ENCODE data around the gene ZIC4.

ZIC4 gene

DNA sequence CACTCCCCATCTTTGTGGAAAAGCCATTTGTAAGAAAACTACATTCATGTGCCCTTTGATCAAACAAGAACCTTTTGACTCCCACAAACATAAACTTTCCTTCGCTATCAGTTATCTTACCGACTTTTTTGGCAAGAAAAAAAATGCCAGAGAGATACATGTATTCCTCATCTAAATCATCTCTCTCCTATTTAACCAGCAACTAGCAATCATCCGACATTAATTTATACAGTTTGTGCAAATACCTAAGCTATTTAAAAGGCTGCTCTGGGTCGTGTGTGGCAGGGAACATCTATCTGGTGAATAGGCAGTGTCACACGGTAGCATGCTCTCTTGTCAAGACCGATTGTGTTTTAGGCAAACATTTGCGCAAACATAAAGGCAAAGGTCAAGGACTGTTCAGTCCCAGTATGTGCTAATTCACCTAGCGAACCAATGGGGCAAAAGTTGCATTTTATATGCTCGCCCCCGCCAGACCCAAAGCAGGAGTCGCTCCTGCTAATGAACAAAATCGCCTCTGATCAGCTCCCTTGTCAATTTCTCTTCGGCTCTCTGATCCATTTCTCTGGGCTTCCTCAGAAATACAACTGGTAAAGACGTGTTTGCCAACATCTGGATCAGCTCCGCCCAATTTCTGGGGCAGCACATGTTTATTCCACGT lies 37.7 kb downstream of the ZIC4 start:
- no peak for DNase-seq

- no peak for DNase-seq
Measured at GRCh38 chr3:147368151-147368550, 38.2 kb downstream of the ZIC4 start.

DNA sequence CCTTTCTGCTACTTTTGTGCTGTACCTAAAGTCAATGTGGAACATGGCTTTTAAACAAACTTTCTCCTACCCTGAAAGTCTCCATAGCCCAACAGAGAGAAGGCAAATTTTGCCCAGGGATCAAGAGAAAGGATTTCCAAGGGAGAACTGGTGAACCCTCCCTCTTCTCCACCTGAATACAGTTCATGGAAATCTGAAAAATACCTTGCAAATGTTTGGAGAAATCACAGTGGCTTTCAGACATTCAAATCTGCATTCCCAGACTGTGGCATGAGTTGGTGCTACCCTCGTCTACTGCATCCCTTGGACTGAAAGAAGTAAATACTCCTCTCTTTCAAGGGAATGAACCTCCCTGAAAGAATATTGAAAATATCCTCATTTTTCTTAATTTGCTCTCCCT lies 38.7 kb downstream of the ZIC4 start:
- DNase-seq = no peak

- DNase-seq = no peak
Measured at GRCh38 chr3:147365196-147366115, 40.9 kb downstream of the ZIC4 start.

DNA sequence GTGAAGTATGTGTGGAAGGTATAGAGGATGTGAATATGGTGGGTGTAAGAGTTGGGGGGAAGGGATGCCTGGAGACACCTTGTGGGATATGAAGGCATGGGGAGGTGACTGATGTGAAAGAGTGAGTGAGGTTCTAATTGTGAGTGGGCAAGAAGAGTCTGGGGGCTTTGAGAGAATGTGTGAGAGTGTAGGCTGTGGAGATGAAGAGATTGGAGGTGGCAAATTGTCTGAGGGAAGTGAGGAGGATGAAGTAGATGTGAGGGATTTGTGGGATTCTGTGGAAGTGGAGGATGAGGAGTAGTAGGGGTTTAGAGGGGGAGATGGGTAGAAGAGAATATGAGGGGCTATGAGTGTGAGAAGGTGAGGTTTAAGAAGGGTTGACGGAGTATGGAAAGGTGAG lies 41.6 kb downstream of the ZIC4 start:
- DNase-seq = no peak

GRCh38 chr3:147361454-147362420 lies 44.6 kb downstream of the ZIC4 start:
- no peak for DNase-seq

DNA sequence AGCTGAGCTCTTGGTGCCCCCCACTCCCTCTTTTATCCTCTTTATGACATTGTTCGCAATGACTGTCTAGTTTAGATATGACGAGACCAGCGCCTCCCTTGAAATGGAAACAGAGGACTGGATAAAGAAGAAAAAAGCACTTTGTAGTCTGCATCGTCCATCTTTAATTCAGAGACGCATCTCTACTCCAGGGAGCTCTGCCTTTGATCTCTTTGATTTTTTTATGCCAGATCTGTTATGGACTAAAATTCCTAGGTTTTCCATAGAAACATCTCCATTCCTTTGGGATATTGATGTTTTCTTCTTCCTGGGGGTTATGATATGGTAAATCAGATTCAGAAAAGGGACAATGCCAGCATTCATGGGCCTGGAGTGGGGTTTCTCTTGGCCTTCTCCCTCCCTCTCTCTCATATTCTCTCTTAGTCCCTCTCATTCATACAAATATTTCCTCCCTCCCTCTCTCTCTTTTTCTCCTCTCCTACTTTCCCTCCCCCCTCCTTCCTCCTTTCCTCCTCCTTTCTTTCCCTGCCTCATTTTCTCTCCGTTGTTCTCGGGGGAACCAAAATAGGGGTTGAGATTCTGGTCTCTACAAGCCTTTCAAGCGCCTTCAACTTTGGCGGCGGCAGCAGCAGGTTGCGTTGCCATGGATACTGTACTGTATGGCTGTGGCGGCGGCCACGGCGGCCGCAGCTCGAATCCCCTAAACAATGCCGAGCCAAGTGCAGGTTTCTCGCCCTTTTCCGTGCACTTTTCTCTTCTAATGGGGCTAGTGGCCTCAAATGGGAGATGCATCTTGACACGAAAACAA lies 45.5 kb downstream of the ZIC4 start:
- DNase-seq = no peak

DNA sequence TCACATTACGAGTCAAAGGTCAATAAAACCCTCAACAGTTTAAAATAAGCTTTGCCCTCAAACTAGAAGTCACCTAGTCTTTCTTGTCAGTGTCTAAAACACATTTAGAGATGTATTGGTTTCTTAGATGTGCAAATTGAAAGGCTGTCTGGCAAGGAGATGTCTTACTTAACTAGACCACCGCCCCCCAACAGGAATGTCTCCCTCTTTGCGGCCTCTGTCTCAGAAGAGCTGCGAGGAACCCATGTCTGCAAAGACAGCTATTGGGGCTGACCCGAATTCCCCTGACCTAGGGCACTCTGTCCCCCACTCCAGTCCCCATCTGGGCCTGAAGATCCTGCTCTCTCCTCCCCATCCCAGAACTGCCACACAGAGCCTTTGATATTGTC lies 46.3 kb downstream of the ZIC4 start:
- no peak for DNase-seq

- no peak for DNase-seq
Measured at GRCh38 chr3:147359177-147360050, 46.9 kb downstream of the ZIC4 start.

- no peak for DNase-seq
Measured at GRCh38 chr3:147358144-147358992, 48.0 kb downstream of the ZIC4 start.

GRCh38 chr3:147356909-147357900 lies 49.1 kb downstream of the ZIC4 start:
- no peak for DNase-seq

DNA sequence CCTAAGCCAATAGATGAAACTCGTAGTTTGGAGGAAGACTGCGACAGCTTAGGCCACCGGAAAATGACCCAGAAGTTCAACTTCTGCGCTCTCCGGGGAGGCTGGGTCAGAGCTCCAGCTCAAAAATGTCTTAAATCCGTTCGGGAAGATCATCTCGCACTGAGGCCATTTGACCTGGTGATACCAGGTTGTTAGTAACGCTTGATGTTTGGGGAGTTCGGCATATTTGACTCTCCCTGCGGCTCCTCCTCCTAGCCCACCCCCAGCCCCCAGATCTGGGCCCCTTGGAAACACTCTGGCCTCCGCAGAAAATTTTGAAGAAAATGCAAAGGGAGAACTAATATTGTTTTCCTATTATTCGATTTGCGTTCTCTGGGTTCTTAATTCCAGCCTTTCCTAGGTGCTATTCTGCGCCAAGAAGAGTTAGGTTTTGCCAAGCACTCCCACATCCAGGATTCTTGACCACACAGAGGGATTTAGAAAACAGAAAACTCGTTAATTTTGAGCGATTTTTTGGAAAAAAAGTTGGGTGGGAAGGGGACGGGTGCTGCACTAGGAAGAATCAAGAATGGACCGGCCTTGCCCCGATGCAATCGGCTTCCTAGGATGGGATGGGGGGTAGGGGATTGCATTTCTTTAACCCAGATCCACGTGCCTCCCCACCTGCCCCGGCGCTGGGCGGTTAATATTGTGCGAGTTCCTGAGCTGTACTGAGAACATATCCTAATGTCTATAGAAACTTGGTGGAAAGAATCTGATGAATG lies 50.0 kb downstream of the ZIC4 start:
- no peak for DNase-seq

DNA sequence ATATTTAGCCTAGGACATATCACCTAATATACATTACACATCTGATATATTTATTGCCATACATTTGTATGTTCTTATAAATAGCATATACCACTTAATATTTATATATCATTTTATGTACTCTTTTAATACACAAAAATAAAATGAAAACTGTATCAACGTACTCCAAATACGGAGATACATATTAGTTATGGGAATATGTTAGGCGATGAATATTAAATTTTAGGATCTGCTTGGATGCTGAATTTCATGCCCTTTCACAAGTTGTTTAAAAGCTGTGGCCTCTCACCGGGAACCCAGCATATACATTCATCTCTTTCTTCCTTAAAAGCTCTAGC lies 50.6 kb downstream of the ZIC4 start:
- DNase-seq = no peak

DNA sequence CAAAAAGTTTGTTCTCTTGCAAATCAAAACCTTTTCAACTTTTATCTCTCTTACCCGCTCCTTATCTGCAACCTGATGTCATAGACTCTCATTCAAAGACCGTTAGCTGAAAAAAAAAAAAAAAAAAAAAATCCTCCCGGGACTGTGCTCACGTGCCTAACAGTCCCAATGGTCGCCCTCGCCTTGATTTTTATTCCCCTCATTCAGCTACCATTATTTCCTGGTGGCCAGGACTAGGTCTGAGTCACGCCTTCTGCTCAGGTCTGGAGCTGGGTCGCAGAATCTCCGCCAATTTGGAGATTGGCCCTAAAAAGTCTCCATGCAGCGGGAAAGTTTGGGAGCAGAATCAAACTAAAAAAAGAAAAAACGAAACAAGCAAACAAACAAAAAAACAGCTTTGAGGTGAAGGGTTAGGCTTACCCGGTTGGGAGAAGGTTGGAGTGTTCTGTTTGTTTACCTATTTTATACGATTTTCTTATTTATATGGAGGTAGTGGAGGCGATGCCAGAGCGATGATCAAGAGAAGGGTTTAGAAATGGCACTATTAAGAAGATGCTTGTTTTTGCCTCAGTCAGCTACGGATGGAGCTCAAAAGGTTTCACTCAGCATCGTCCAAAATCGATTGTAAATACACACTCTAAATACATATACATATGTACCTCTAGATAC lies 51.1 kb downstream of the ZIC4 start:
- no peak for DNase-seq

DNA sequence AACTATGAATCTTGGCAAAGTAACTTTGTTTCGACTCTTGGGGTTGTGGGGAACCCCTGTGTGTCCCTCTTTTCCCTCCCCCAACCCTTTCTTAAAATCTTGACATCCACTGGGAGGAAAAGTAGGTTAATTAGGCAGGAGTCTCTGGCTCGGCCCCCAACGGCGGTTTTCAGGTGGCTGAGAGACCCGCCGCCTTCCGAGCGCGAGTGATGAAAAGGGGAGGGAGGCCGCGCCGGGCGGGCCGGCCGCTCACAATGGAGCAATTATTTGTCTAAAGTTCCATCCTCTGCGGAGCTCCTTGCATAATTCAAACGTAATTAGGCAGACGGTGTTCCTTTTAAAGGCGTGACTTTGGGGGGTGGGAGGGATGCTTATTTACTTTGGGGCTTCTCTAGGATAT lies 51.7 kb downstream of the ZIC4 start:
- no peak for DNase-seq

GRCh38 chr3:147351301-147351700 lies 55.0 kb downstream of the ZIC4 start:
- DNase-seq = no peak

GRCh38 chr3:147348976-147349375 lies 57.4 kb downstream of the ZIC4 start:
- DNase-seq = no peak

DNA sequence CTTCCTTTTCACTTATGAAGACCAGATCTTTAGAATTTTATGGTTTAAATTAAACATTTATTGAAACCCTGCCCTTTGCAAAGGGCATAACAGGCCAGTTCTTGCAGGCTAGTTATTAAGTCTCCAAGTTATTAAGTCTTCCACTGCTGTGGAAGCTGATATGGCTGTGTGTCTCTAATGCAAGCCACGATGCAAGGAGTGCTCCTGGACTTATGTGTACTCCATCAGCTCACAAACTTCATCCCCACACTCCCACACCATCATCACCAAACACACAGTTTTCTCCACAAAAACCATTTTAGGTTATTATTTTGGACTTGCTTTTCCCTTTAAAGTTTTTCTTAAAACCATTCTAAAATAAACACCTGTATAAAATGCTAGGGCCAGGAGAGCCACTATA lies 62.4 kb downstream of the ZIC4 start:
- no peak for DNase-seq
